CD4-positive, alpha-beta T cell treated with Interleukin-21 for 1 hour (primary cell): ENCODE data around the gene DEFB128.
"Not testable (repeated sequence)": the region's sequence is repeated elsewhere in the genome, so short reads cannot be mapped to it uniquely, and the experiment has no call there.

ENCODE experiments used
- DNase-seq: peaks from one replicate; pipeline ENCODE4 v3.0.0-alpha.2; 2020

The DEFB128 gene

DNA sequence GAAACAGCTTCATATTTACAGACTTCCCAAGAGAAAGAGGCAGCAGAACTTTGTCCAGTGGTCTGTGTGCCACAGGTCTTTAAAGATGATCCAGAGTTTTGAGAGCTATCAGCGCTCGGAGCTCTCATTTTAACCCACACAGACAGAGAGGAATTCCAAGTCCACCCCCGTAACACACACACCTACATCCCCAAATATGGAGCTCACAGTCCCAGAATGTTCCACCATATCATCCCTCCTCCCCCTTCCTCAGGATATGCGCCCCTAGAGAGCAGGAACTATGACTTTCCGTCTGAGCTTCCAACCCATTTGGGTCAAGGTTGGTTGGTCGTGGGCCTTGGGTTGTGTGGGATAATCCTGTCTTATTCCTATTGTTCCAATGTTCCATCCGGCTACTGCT is at the start of gene DEFB128:
DEFB128 (minus strand) TSS at position 101 of the 400 bp plus-strand sequence; CDS start at position 13, 88 bp downstream.
- no peak for DNase-seq

- no peak for DNase-seq
Observed at GRCh38 chr20:237929-238328, 48.4 kb upstream of the DEFB128 start.

GRCh38 chr20:237489-237888 is 48.0 kb upstream of the DEFB128 start:
- DNase-seq: peak; percentile 16

DNA sequence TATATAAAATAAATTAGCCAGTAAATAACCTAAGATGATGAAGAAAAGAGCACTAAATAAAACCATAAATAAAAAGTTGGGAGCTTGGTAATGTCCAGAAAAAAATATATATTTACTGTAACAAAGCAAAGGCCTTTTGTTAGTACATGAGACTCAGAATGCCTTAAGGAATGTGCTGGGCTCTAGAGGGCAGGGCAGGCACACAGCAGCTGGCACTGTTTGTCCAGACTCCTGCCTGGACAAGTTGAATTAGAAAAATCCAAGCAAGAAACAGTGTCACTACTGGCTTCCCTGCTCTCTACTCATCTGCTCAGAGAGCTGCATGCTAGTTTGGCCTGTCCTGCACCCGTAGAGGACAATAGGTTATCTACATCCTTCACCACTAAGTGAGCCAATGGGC is 46.4 kb upstream of the DEFB128 start:
- no peak for DNase-seq

DNA sequence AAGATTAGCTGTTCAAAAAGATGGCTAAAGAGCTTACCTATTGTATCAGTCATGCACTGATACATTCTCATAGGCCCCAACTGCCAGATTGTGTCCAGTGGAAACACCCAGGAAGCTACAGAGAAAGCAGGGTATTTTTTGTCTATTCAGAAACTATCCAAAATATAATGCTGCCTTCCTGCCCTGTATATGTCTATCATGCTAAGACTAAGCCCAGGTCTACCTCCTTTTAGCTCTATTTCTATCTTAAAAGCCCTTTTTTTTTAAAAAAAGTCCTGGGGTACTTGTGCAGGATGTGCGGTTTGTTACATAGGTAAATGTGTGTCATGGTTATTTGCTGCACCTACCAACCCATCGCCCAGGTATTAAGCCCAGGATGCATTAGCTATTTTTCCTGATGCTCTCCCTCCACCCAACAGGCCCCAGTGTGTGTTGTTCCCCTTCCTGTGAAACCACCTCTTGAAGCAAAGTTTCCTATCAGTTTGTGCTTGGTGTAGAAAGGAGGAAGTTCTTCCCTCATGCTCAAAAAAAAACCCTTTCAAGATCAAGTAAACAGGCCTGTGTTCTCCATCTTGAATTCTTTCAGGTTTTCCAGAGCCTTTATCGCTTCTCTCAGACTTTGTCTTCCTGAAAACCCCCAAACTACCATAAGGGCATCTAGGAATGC is 38.1 kb upstream of the DEFB128 start:
- DNase-seq: no peak

GRCh38 chr20:226958-227357 is 37.4 kb upstream of the DEFB128 start, which contains the start of gene DEFB129:
TSS of gene DEFB129 (plus strand) at chr20:227258. CDS start at chr20:227289, 31 bp downstream.
- no peak for DNase-seq

DNA sequence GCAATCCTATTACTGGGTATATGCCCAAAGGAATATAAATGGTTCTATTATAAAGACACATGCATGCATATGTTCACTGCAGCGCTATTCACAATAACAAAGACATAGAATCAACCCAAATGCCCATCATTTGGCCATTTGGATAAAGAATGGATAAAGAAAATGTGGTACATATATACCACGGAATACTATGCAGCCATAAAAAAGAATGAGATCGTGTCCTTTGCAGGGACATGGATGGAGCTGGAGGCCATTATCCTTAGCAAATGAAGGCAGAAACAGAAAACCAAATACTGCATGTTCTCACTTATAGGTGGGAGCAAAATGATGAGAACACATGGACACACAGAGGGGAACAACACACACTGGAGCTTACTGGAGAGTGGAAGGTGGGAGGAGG is 36.4 kb upstream of the DEFB128 start:
- not testable (repeated sequence) for DNase-seq

GRCh38 chr20:221258-221830 is 31.8 kb upstream of the DEFB128 start:
- no peak for DNase-seq

GRCh38 chr20:219290-220115 is 30.0 kb upstream of the DEFB128 start:
- no peak for DNase-seq

DNA sequence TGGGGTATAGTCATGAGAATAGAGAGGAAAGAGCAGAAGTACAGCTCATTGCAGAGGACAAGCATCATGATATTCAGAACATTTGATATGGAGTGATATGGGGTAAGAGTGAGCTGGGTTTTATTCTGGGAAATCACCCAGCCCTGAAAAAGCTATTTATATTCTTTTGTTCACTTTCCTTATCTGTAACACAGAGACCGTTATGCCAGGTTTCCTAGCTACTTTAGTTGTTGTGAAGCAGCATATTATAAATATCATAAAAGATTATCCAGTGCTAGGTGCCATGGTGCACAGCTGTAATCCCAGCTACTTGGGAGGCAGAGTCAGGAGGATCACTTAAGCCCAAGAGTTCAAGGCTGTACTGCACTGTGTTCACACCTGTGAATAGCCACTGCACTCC is 27.8 kb upstream of the DEFB128 start:
- no peak for DNase-seq

DNA sequence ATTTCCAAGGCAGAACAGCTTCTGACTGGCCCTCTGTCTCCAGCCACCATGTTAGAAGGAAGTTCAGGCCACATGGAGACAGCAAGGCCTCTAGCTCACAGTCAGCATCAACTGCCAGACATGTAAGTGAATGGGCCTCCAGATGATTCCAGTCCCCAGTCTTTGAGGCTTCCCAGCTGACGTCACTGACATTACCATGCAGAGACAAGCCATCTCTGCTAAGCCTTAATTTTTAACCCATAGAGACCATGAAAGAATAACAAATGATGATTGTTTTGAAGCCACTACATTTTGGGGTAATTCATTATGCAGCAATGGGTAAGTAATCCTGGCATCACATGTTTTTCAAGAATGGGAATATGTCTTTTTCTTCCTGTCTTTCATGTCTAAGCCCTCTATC is 26.3 kb upstream of the DEFB128 start:
- no peak for DNase-seq

DNA sequence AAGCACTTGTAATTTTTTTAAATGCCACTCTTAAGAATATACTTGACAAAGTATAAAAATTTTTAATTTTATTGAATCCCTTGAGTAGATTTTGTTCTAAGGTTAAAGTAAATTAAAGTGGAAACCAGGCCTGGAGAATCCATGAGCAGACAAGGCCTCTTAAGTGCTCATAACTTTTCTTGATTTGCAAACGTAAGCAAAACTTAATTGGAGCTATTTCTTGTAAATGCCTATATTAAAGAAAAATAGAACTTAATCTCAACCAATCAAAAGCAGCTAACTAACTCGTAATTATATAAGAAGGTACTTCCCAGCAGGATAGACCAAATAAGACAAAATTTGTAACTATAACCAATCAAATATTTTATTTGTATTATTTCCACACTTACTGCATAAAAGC is 24.9 kb upstream of the DEFB128 start:
- DNase-seq: no peak

GRCh38 chr20:210809-211502 is 21.4 kb upstream of the DEFB128 start:
- no peak for DNase-seq

DNA sequence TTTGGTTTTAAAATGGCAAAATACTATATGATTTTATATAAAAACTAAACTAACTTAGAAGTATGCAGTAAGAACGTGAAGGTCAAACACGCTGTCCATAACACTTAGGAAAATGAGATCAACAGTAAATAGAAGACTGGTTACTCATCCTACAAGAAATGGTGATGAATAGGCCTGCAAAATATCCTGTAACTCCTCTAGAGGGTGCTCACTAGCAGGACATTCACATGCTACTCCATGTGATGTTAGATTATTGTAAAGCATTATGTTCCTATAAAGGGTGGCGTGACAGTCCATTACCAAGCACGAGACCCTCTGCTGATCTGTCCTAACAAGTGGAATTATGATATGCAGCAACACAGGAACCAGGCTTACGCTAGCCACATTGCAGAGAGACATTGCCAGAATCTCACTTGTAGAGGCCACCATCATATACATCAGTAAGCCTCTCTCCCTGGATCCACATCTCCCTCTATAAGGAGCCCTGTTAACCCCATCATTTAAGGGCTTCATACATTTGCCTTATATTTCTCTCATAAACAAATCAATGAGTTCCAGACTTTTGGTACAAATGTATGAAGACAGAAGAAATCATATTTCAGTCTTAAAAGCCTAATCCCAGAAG is 19.5 kb upstream of the DEFB128 start:
- peak; percentile 56 for DNase-seq

- DNase-seq: not testable (repeated sequence)
Observed at GRCh38 chr20:203630-204029, 14.1 kb upstream of the DEFB128 start.

- DNase-seq: no peak
Observed at GRCh38 chr20:199996-200395, 10.5 kb upstream of the DEFB128 start.

- no peak for DNase-seq
Observed at GRCh38 chr20:198225-198624, 8.7 kb upstream of the DEFB128 start.

- no peak for DNase-seq
Observed at GRCh38 chr20:187733-188132, 1.8 kb downstream of the DEFB128 start.

DNA sequence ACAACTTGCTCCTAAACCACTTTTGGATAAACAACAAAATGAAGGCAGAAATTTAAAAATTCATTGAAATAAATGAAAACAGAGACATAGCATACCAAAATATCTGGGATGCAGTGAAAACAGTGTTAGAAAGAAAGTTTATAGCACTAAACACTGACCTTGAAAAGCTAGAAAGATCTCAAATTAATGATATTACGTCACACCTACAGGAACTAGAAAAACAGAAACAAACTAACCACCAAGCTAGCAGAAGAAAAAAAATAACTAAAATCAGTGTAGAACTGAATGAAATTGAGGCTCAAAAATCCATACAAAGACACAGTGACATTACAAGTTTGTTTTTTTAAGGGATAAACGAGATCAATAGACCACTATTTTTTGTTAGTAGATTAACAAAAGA is 5.2 kb downstream of the DEFB128 start:
- no peak for DNase-seq

DNA sequence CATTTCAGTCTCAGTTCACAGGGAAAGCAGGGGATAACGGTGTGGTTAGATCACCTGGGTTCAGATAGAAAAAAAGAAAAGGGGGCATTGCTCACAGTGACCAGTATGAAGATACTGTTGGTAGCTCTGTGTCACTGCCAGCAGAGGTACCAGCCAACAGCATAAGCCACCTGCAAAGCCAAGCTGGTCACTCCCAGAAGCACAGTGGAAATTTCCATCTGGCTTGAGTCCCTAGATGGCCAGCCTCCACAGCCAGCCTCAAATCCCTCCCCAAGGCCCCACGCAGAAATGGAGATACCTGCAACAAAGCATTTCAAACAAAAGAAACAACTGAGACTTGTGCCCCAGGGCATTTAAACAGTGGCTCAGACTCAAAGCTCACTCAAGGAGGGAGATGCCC is 20.6 kb downstream of the DEFB128 start:
- no peak for DNase-seq

GRCh38 chr20:164618-165017 is 24.9 kb downstream of the DEFB128 start:
- DNase-seq: no peak

DNA sequence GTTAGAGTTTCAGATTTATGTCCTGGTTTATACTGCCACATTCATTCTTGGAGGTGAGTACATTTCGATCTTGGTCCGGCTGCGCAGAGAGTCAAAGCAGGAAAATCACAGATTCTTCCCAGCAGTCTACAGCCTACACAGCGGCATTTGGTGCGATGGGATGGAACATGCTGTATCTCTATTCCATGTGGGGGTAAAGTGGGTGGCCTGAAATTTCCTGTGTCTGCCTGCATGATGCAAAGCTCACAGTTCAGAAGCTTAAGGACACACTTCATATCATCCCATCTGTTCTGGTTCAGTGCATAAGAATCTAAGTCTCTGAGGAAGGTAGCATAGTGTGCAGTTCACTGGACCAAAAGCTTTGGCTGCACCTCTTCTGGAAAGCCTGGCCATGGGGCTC is 32.4 kb downstream of the DEFB128 start, which contains the start of gene DEFB127:
DEFB127 (plus strand) TSS at position 301 of the 400 bp plus-strand sequence; CDS start at position 392, 91 bp downstream.
- no peak for DNase-seq

DNA sequence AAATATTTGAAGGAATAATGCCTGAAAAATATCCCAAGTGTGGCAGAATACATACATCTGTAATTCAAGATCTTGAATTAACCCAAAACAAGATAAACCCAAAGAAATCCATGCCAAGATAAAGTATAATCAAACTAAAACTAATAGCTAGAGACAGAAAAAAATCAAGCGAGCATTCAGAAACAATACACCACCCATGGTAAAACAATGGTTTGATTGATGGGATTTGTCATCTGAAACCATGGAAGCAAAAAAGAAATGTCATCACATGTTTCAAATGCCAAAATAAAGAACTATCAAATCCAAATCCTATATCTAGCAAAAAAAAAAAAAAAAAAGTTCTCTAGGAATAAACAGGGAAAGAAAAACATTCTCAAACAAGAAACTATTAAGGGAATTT is 37.4 kb downstream of the DEFB128 start:
- DNase-seq: no peak
